GM18502 (cell line): ENCODE results near the gene GNAI2.

Experiments used
- ATAC-seq: cut with Tn5 transposase; IDR thresholded peaks from one replicate; pipeline ENCODE4 v1.9.1; 2021; ENCODE audit warnings: mild to moderate bottlenecking; ENCODE audit not compliant: unreplicated experiment, poor library complexity

The GNAI2 gene

DNA sequence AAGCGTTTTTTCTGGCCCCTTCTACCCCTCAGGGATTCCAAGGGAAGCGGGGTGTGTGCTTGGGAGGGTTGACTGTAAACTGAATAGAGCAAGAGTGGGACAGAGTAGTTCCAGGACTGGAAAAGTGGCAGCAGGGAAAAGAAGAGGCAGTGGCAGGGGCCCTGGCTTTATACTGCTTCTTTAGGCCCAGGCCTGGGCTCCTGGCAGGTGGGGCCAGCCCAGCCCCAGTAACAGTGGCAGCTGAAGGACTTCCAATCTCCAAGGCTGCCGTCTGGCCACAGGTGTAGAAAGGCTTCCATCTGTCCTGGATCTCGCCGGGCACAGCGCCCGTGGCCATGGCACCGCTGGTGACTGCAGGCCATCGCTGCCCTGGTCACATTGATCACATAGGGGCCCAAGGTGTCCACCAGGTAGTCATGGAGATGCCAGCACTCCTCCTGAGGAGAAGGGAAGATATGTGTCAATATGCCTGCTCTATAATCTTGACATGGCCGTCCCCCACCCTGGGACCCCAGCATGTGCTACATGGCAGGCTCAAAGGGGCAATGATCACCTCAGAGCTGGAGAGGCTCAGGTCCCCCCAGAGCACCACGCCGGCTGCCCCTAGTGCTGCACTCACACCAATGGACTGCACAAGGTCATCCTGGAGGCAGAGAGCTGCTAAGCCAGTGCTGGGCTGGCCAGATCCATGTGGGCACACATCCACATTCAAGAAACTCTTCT lies 57.2 kb downstream of the GNAI2 start:
- ATAC-seq, result no peak

DNA sequence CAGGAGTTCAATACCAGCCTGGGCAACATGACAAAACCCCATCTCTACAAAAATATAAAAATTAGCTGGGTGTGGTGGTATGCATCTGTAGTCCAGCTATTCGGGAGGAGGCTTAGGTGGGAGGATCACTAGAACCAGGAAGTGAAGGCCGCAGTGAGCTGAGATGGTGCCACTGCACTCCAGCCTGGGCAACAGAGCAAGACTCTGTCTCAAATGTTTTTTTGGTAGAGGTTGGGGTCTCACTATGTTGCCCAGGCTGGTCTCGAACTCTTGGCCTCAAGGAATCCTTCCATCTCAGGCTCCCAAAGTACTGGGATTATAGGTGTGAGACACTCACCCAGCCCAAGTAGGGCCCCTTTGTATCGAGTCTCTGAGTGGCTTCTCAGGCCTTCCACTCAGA lies 58.1 kb downstream of the GNAI2 start:
- ATAC-seq, result no peak

DNA sequence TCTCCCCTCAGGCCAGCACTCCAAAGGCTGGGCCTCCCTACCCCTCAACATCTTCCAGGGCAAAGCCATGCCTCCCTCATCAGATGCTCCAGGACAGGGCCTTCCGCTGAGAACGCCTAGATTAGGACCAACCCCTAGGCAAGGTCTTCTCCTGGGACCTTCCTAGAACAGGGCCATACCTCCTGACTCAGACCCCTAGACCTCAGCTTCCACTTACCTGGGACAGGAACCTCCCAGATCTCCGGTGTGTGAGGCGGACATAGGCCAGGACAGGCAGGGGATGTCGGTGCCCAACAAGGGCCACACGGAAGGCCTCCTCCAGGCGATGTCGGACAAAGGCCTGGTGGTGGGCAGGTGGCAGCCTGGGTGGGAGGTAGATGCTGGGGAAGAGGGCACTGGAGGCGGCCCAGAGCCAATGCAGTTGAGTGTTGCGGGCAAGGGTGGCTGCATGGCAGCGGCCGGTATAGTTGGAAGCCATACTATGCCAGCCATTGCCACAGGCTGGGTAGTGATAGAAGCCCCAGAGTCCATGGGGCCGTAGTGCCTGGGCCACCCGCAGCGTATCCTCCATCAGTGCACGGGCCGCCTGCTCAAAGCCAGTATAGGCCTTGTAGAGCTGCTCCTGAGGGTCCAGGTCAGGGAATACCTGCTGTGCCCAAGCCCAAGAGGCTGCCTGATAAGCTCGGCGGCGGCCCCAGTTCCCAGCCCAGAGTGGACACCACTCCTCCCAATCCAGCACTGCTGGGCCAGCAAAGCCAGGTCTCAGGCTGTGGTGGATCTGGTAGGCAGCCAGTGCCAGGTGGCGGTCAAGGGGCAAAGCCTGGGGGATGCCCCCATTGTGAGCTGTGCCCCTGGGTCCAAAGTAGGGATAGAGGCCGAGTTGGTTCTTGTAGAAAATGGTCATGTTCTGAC lies 58.7 kb downstream of the GNAI2 start:
- no peak for ATAC-seq

DNA sequence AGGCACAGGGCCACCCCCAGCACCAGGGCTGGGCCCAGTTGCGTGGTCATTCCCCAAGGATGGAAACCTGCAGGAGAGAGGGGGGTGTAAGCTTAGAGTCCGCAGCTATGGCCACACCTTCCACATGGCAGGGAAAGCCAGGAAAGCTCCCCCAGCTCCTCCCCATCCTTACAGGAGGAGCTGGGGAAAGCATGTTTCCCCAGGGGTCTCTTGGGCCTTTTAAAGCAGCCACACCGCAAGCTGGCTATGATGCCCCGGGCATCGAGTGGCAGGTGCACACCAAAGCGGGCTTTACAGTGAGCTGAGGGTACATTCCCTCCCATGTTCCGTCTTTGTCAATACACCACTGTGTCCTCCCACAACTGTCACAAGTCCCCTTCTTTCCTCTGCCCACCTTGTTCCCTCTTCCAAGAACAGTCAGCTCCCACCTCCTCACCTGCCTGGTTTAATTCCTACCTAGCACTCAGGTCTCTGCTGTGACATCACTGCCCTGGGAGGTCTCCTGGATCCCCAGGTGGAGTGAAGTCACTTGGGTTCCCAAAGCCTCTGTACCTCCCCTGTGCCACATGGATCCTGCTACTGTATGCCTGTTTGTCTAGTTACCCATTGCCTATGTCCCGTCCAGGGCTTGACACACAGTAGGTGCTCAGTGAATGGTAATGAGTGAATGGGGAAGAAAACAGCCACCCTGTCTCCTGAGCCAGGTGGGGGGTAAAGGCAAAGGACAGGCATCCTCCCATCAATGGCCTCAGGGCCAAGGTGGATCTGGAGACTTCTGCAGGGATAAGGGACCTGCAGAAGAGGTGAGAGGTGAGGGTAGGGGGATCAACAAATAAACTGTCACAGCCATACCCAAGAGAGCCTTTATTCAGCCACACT lies 59.8 kb downstream of the GNAI2 start:
- ATAC-seq, result no peak

DNA sequence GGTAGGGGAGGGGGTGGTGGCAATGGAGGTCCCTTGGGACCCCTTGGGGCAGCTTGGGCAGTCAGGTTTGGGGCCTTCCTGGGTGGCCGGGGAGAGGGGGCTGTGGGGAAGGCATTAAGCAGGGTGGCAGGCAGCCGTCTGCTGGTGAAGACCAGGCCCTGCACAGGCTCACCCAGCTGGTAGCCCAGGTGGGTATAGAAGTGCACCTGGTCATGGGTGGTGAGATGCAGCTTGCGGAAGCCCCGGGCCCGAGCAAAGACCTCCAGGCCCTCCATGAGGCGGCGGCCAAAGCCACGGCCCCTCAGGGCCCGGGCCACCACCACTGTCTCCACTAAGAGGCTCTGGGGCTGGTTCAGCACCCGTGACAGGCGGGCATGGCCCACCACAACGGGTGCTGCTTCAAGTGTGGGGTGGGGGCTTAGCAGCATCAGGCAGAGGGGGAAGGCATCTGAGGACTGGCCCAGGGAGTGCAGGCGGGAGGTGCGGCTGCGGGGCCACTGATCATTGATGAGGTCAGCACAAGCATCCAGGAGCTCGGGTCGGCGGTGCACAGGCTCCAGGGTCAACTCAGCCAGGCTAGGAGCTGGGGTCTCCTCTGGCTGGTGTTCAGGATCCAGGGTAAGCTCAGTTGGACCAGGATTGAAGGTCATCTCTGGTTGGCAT lies 60.8 kb downstream of the GNAI2 start:
- no peak for ATAC-seq

DNA sequence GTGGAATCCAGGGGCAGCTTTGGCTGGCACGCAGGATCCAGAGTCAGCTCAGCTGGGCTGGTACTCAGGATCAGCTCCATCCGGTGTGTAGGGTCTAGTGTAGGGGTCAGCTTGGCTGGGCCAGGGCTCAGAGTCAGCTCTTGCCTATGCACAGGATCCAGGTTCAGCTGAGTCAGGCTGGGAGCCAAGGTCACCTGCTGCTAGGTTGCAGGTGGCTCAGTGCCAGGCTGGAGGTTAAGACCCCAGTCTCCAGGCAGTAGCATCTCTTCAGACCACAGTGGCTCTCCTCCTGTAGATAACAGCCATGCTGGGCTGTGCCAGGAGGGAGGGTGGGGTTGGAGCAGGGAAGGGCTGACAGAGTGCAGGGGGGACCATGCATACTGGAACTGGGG lies 61.4 kb downstream of the GNAI2 start:
- no peak for ATAC-seq

DNA sequence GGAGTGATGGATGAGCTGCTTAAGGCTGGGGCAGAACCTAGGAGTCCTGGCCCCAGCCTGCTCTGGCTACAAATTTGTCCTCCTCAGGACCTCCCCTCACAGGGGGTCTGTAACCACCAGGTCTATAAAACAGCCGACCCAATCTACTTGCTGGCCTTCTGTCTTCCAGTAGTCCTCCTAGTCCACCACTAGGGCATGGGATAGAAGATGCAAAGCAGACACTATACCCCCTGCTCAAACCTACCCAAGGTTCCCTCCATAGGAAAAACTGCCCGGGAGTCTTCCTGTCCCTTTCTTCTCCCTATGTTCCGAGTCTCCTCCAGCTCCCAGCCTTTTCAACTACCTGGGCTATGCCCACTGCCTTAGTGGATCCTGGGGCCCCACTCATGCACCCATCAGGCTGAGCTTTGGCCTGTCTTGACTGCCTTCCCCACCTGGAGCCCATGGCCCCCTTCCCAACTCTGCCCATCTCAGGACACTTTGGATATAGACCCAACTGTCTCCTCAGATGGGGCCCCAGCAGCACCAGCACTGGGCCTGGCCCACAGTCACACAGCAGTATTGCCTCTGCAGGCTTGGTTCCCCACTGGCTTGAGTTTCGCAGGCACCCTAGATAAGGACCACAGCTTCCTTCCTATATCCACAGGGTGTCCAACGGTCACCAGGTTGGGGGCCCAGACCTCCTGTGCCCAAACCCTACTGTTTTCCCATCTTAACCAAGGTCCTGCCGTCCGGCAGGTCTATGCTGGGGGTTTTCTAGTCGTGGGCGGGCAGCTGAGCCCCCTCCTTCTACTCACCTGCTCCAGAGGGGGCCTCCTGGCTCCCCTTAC lies 62.1 kb downstream of the GNAI2 start:
- ATAC-seq, result no peak

DNA sequence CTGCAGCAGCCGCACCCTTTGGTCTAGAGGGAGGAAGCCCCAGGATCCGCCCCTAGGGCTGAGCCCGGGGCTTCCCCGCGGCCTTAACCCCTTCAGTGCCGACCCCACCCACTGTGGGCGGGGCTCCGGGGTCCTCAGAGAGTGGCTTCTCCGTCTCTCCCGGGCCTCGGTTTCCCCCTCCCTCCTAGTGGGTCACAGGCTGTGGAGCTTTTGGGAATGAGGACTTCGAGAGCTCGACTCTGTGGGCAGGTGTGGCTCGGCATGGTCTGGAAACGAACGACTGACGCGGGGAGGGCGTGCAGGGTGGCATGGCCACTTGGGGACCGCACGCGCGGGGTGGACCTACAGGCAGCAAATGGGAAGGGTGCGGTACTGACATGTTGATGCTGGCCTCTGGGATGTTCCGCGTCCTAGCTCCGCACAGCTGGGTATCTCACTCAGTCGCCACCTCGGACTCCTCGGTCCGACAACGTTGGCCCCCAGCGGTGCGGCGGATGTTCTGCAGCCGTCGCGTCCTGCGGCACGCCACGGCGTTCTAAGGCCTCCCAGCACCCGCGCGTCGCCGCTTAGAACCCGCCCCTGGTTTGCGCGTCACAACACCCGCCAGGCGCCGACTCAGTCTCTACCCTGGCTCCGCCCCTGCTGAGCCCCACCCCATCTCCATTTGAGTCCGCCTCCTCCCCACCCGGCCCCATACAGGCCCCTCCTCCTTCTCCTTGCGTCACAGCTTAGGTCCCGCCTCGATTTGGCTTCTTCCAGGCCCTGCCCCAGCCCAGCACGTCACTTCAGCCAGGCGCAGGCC lies 63.0 kb downstream of the GNAI2 start, which contains the start of the genes HYAL3 and NAA80:
HYAL3 (minus strand) TSS at position 570 of the 802 bp plus-strand sequence. CDS start 3,803 bp downstream, outside the sequence.
NAA80 (minus strand) TSS at position 570 of the 802 bp plus-strand sequence. CDS start 1,942 bp downstream, outside the sequence.
- ATAC-seq, result peak; percentile 82

DNA sequence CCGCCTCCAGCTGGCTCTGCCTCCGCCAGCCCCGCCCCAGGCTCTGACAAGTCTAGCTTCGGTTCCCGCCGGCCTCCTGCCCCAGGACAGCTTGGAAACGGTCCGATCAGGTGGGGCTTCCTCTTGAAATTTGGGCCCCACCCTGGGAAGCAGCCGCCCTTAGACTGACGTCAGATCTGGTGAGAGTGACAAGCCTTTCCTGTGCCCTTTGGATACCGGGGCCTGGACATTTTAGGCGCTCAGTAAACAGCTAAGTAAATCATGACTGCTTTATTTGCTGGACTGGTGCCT lies 63.6 kb downstream of the GNAI2 start:
- no peak for ATAC-seq

DNA sequence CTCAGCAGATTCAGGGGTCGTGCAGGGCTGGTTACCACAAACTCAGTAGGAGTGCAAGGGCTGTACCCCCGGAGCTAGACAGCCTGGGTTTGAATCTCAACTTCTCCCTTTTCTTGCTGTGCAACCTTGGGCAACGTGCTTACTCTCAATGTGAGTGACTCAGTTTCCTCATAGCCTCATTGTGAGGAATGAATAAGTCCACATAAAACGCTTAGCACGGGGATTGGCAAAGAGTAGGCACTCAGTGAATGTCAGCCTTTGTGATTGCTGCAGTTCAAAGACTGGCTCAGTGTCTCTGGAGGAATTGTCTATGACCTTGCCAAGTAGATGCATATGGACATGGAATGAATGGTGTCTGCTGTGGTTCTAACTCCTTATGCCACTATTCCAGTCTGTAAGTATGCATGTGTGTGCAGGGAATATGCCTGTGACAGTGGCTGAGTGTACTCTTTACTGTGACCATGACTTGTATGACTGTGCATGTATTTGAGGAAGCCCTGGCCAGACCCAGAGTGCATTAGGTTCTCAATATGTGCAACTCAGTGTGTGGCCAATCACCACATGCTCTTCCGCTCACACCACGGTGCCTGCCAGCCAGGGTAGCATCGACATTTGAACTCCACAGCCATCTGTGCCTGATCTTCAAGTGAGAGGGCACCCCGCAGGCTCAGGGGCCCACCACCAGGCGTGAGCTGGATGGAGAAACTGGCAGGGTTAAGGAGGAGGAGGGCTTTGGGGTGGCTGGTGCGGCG lies 64.1 kb downstream of the GNAI2 start:
- ATAC-seq, result no peak

DNA sequence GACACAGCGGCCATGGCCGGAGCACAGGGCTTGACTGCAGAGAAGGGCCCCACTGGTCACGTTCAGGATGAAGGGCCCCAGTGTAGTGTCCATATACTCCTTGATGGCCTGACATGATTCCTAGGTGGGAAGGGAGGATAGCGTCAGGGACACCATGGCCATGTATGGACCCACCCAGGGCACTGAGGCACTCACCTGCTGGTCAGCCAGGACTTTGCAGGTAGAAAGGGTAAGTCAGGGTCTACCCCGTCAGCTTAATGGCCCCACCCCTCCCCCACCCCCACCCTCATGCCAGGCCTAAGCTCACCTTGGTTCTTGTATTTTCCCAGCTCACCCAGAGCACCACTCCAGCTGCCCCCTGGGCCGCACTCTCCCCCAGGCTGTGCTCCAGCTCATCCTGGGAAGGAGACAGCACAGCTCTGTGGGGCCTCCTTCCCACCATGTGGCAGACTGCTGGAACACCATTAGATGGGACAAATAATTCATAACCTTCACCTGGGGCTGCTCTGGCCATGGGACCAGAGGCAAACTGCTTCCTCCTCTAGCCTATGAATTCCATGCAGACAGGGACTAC lies 64.8 kb downstream of the GNAI2 start:
- no peak for ATAC-seq

DNA sequence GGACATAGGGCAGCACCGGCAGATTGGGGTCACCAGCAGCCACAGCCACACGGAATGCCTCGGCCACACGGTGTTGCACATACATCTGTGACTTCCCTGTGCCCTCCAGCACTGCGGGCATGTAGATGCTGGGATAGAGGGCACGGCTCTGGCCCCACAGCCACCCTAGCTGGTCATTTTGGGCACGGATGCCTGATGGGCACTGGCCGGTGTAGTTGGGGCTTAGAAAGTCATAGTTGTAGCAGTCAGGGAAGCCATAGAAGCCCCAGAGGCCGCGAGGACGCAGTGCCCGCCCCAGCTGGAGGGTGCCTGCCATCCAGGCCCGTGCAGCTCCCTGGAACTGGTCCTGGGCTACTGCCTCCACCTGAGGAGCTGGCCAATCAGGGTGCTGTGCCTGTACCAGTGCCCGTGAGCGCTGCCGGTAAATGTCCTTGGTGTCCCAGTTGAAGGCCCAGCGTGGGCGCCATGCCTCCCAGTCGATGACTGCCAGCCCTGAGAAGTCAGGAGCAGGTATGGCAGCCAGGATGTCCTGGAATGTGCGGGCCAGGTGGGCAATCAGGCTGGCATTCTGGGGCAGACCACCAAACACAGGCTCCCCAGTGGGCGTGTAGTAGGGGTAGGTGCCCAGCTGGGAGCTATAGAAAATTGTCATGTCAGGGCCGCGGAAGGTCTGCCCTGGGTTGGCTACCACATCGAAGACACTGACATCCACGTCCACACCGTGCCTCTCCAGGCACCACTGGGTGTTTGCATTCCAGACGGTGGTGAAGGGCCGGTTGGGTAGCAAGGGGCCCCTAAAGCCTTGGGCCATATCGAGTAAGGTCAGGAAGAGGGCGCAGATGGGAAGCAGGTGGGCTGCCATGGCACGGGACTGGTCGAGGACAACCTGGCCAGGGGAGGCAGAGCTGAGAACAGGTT lies 66.3 kb downstream of the GNAI2 start:
- no peak for ATAC-seq

DNA sequence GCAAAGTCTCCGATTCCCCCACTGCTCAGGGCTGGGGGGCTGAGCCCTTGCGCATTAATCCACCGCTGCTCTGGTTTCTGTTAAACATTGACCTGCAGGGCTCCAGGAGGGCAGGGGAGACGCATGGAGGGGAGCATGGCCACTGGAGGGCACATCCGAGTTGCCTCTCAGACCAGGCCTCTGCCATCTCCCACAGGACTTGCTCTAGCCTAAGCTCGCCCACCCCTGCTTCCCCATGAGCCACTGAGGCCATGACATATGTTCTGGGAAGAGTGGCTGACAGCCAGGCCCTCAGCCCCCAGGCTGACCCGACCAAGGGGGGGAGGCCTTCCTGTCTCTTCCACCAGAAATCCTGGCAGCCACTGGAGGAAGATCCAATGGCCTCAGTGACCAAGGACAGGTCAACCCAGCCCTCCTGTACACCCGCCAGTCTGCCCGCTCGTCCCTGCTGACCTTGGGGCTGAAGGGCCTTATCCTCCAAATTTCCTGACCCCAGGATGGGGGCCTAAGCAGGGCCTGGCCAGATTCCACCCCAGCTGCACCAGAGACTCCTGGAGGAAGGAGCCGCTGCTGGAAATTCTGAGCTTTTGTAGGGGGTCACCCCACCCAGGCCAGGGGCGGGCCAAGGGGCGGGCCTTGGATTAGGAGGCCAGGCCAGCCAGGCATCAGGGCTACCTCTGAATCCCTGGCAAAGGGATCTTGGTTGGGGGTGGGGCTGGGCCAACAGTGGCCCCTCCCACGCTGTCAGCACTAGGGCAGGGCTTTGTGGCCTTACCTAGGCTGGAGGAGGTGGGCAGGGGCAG lies 67.2 kb downstream of the GNAI2 start, which contains the start of gene HYAL1:
HYAL1 (minus strand) TSS at position 562 of the 803 bp plus-strand sequence. CDS start 618 bp downstream, outside the sequence.
- ATAC-seq, result no peak

DNA sequence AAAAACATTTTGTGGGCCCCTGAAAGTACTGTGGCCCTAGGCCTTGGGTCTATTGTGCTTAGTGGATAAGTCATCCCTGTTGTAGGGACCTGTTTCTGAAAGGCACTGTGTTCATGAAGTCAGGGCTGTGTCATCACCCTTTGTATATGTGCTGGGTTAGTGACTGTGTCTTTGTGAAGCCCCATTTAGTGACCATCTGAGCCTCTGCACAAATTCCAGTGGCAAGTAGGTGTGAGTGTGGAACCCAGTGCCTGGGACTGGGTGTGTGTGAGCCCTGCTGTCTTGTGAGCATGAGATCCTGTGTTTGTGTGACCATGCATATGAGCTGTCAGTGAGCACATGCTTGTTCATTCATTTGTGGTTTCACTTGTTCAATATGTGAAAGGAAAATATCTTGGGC lies 68.6 kb downstream of the GNAI2 start:
- no peak for ATAC-seq
